Ishikawa (cell line): Measurements from ENCODE around the gene NCKAP1.

Experiments used
- CEBPB ChIP-seq: IDR thresholded peaks from 2 replicates; pipeline ENCODE4 v1.6.1; 2012
- EP300 ChIP-seq: IDR thresholded peaks from 2 replicates; pipeline ENCODE4 v1.6.1; 2012; ENCODE audit warnings: borderline replicate concordance
- RAD21 ChIP-seq: IDR thresholded peaks from 2 replicates; pipeline ENCODE4 v1.6.1; 2012; ENCODE audit warnings: low read depth
- TAF1 ChIP-seq: IDR thresholded peaks from 2 replicates; pipeline ENCODE4 v1.6.1; 2012; ENCODE audit warnings: low read depth, mild to moderate bottlenecking
- TCF12 ChIP-seq: IDR thresholded peaks from 2 replicates; pipeline ENCODE4 v1.6.1; 2012; ENCODE audit warnings: low read depth
- TEAD4 ChIP-seq: IDR thresholded peaks from 2 replicates; pipeline ENCODE4 v1.6.1; 2012
- TF ChIP-seq, protein P1 (sequence below): IDR thresholded peaks from 2 replicates; pipeline ENCODE4 v1.6.1; 2012
- TF ChIP-seq, protein P2 (sequence below): IDR thresholded peaks from 2 replicates; pipeline ENCODE4 v1.6.1; 2012
- TF ChIP-seq, protein P3 (sequence below): IDR thresholded peaks from 2 replicates; pipeline ENCODE4 v1.6.1; 2012; ENCODE audit warnings: low read depth, mild to moderate bottlenecking

DNA sequence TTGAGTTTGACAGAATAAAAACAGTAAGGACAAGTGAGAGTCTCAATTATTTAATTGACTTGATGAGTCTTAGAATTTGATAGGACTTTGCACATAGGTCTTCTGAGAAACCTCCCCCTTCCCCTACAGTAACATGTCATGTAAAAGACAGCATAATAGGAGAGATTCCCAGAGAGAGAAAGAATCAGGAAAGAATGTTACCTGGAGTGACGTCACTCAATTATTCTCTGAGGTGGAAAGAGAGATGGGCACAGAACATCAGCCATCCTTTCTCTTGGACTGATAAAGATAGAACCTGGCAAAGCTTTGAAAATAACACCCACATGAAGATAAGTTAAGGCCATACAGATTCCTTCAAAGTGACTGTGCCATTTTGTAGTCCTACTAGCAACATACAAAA, 152.5 kb downstream of the NCKAP1 start:
- TF ChIP-seq RAD21, result no peak
- no peak for TF ChIP-seq EP300
- TF ChIP-seq, protein P1, sequence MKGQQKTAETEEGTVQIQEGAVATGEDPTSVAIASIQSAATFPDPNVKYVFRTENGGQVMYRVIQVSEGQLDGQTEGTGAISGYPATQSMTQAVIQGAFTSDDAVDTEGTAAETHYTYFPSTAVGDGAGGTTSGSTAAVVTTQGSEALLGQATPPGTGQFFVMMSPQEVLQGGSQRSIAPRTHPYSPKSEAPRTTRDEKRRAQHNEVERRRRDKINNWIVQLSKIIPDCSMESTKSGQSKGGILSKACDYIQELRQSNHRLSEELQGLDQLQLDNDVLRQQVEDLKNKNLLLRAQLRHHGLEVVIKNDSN, result no peak
- no peak for TF ChIP-seq TCF12
- TF ChIP-seq, protein P2, sequence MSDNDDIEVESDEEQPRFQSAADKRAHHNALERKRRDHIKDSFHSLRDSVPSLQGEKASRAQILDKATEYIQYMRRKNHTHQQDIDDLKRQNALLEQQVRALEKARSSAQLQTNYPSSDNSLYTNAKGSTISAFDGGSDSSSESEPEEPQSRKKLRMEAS, result no peak
- TF ChIP-seq, protein P3, sequence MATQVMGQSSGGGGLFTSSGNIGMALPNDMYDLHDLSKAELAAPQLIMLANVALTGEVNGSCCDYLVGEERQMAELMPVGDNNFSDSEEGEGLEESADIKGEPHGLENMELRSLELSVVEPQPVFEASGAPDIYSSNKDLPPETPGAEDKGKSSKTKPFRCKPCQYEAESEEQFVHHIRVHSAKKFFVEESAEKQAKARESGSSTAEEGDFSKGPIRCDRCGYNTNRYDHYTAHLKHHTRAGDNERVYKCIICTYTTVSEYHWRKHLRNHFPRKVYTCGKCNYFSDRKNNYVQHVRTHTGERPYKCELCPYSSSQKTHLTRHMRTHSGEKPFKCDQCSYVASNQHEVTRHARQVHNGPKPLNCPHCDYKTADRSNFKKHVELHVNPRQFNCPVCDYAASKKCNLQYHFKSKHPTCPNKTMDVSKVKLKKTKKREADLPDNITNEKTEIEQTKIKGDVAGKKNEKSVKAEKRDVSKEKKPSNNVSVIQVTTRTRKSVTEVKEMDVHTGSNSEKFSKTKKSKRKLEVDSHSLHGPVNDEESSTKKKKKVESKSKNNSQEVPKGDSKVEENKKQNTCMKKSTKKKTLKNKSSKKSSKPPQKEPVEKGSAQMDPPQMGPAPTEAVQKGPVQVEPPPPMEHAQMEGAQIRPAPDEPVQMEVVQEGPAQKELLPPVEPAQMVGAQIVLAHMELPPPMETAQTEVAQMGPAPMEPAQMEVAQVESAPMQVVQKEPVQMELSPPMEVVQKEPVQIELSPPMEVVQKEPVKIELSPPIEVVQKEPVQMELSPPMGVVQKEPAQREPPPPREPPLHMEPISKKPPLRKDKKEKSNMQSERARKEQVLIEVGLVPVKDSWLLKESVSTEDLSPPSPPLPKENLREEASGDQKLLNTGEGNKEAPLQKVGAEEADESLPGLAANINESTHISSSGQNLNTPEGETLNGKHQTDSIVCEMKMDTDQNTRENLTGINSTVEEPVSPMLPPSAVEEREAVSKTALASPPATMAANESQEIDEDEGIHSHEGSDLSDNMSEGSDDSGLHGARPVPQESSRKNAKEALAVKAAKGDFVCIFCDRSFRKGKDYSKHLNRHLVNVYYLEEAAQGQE, result no peak
- no peak for TF ChIP-seq TAF1
- TF ChIP-seq CEBPB, result no peak
- no peak for TF ChIP-seq TEAD4
